GM18868 (cell line): Measurements from ENCODE around the gene CCDC198.

Experiments
- ATAC-seq: cut with Tn5 transposase; IDR thresholded peaks from one replicate; pipeline ENCODE4 v1.9.1; 2021; ENCODE audit warnings: mild to moderate bottlenecking, moderate library complexity; ENCODE audit not compliant: unreplicated experiment

The CCDC198 gene, protein sequence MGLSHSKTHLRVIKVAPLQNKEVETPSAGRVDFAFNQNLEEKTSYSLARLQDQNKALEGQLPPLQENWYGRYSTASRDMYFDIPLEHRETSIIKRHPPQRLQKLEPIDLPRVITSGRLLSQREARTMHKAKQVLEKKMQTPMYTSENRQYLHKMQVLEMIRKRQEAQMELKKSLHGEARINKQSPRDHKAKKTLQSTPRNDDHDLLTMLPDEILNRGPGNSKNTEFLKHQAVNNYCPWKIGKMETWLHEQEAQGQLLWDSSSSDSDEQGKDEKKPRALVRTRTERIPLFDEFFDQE

DNA sequence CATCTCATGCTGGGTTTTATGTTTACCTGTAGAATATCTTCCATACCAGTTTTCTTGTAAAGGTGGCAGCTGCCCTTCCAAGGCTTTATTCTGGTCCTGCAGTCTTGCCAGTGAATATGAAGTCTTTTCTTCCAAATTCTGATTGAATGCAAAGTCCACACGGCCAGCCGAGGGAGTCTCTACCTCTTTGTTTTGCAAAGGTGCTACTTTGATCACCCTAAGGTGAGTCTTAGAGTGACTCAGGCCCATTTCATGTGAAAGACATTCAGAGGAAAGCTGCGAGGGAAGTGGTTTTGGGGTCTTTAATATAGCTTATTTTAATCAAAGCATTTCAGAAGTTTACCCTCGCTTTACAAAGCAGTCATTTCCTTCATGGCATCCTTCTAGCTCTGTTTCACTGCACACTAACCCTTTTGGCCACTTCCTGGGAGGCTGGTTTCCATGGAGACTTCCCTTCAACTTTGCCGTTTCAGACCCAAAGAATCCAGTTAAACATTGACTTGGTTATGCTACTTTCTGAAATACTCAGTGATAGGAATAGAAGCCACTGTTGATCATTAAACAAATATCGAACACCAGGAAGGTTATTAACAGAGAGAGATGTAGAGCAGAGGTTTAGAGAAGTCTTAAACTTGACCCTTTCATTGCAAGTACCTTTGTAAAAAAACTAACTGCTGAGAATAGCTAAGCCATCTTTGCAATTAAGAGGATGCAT lies at the start of gene CCDC198:
Gene CCDC198 (minus strand): TSS at position 391 of the 715 bp plus-strand sequence. CDS start 142 bp downstream, at position 249.
- ATAC-seq: no peak

DNA sequence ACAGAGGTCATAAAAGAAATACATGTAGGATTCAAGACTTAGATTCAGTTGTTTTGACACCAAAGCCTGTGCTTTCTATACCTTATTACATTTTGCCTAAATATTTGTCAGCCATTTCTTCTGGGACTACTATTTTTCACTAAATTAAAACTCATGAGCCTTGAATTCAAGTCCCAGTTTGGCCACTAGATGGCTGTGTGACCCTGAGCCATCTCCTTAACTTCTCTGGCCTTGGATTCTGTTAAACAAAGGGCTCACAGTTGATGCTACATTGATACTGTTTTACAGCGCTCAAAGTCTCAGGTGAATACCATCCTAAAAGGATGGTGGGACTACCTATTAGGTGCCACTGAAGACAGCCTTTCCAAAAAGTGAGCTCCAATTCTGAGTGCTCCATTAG lies 39.6 kb upstream of the CCDC198 start:
- peak; percentile 72 for ATAC-seq

DNA sequence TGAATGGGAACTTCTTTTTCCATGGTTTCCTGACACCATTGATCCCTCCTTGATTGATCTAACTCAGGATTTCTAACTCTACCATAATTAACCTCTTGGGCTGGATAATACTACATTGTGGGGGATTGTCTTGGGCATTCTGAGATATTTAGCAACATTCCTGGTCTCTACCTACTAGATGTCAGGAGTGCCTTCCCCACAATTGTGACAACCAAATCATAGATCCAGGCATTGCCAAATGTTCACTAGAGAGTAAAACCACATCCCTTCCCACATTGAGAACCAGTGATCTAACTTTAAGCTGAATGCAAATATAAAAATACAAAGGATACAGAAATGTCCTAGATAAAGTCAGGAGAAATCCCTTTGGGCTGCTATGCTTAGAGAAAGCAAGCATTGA lies 36.9 kb upstream of the CCDC198 start:
- ATAC-seq: no peak

DNA sequence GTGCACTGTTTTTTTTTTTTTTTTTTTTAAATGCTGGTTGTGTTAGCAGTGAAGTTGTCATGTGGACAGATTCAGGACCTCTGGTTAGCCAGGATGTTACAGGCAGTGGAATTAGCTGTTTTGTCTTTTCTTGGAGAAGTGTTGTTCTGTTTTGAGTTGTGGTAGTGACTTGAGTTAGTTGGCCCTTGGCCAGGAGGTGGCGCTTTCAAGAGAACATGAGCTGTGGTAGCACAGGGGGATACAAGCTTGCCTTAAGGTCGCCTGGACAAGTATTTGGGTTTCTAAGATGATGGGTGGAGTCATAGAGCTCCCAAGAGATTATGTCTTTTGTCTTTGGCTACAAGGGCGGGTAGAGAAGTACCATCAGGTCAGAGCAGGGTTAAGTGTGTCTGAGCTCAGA lies 33.3 kb upstream of the CCDC198 start:
- no peak for ATAC-seq

DNA sequence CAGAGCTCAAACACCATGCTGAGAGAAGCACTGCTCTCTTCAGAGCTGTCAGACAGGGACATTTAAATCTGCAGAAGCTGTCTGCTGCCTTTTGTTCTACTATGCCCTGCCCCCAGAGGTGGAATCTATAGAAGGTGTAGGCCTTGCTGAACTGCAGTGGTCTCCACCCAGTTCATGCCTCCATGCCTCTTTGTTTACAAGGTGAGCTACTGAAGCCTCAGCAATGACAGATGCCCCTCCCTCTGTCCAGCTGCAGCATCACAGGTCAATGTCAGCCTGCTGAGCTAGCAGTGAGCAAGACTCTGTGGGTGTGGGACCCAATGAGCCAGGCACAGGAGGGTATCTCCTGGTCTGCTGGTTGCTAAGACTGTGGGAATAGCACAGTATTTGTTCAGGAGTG lies 25.4 kb upstream of the CCDC198 start:
- no peak for ATAC-seq

DNA sequence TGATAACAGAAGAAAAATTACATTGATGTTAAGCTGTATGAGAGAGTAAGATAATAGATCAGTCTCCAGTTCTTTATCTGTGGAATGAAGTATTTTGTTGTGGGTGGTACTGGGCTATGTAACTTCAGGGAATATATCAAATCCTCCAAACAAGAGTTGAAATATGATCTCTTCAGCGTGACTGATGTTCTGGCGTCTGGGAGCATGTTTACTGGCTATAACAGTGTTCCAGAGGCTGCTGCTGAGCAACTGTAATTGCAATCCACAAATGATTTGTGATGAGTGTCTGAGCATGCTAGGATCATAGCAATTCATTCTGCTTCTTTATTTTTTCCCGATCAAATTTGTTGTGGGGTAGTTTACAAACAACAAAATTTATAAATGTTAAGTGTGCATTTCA lies 18.6 kb upstream of the CCDC198 start:
- no peak for ATAC-seq

DNA sequence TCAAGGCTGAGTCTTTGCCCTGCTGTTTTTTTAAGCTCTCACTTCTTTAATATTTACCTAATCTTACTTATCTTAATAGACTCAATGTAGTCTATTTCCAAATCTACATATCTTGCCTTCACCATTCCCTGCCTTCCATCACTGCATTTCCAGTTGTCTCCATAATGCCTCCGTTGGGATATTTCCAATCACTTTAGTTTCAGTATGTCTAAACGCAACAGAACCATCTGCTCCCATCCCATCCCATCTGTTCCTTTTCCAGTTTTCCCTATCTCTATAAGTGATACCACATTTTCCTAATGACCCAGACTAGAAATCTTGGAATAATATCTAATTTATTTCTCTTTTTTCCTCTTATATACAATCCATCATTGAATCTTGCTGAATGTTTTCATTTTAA lies 15.1 kb upstream of the CCDC198 start:
- no peak for ATAC-seq

DNA sequence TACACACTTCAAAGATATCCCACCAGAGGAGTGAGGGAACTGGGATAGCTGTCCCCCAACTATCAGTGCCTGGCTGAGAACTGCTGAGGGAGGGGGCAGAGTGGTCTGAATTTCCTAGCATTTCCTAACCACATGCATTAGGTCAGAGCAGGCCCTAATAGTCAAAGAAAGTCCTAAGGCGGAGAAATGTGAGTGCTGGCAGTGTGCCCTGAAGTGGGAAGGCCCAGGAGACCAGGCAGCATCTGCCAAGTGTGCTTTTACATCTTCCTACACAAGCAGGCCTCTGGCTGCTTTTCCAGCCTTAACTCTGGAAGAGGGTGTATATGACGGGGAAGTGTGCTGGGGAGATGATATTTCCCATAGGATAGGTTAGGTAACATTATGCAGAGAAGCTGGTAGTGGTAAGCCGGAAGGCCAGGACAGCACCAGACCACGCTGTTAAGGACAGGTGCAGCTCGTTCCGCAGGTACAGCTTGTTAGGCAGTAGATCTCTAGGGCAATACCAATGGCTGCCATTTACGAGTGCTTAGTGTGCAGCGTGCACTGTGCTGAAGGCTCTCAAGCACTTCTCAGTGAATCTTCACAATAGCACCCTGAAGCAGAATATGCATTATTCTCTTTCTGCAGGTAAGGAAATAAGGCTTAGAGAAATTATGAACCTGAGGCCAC lies 9.1 kb upstream of the CCDC198 start:
- no peak for ATAC-seq

DNA sequence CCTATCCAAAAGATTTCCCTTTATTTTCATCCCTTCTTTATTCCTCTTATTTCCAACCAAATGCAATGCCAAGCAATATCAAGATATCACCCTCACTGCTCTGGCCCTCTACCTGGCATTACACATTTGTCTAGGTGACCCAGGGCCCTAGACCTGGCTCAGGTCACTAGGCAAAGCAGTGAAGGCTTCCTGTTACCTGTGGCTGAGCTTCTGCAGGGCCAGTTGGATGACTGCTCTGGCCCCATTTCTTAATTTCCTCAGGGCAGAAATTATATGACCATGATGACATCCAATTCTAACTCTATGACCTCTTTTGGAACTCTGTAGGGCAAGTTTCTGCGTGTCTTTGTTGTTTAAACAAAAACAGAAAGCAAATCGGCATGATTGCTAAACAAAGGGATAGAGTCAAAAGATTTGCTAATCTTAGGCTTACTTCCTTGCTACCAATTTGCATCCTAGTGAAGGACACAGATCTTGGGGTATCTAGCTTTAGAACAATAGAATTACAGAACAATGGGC lies 7.4 kb upstream of the CCDC198 start:
- ATAC-seq: no peak

DNA sequence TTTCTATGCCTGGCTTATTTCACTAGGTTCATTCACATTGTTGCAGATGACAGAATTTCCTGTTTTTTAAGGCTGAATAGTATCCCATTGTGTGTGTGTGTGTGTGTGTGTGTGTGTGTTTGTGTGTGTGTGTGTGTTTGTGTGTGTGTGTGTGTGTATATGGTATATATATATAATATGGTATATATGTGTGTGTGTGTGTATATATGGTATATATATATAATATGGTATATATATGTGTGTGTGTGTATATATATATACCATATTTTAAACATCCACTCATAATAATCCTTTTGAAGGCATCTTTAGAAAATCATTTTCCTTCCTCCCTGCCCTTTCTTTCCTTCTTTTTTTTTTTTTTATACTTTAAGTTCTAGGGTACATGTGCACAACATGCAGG lies 5.0 kb upstream of the CCDC198 start:
- ATAC-seq: no peak

DNA sequence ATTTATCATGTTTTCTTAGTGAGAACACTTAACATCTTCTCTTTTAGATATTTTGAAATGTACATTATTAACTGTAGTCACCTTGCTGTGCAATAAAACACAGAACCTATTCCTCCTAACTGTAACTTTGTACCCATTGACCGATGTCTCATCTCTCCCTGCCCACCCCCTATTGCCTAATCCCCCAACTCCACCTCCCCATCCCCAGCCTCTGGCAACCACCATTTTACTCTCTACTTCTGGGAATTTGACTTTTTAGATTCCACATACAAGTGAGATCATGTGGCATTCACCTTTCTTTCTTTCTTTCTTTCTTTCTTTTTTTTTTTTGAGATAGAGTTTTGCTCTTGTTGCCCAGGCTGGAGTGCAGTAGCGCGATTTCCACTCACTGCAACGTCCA lies 4.4 kb upstream of the CCDC198 start:
- no peak for ATAC-seq

DNA sequence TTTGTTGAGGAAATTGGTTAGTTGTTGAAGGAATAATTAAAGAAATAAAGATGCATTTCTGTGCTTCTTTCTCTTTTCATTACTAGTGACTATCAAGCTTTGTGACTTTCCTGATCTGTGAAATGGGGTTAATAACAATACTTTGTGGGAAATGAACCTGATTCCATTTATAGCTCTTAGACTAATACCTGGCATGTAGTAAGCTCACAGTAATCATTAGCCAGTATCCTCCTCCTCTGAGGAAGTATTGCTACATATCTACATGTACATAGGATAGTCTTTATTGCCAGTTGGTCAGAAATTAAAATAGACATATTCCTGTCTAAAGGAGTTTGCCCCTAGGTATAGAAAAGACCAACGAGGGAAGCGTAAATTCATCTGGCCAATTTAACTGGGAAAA lies 1.8 kb upstream of the CCDC198 start:
- no peak for ATAC-seq

DNA sequence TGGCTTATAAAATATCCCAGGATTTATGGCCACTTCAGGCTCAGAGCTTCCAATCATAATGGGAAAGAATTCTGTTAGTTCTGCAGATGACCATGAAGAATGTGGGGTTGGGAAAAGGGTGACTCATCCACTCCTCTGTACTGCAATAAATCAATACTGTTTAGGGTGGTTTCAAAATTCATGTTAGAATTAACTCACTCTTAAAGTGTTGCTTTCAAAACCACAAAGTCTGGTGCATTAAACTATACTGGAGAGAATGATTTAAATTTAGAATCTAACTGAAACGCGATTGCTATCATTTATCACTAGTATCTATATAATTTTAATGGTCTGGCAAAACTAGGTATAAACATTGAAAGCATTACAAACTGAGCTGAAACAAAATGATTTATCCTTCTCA lies 798 bp downstream of the CCDC198 start:
- no peak for ATAC-seq

DNA sequence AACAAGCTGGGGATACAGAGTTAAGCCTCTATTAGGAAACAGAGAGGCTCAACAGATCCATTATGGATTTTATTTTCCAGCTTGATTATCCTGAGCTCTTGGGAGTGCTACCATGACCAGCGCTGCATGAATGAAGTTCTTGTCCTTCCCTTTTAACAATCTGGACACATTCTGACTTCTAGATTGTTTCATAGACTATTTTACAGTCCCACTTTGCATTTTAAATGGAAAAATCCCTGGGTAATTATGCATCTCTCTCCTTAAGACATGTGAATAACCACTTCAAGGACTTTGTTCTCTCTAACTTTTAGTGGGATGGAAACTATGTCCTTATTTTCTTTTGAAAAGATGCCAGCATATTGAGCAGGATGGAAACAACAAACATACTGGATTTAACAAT lies 2.0 kb downstream of the CCDC198 start:
- ATAC-seq: no peak

DNA sequence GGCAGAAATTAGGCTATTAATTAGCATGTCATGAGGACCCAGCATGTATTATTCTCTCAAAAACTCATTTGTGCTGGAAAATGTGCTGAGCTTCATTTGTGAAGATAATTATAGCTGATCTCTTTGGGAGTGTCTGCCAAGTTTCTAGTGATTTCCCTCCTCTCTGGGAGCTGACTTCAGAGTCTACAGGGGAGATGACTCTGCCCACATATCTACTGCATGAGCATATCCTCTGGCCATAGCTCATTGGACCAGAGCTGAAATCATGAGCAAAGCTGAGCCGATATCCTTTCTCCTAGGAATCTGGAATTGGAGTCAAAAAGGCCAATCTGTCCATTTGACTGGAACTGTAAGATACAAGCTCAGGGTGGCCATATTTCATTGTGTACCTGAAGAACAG lies 5.9 kb downstream of the CCDC198 start:
- no peak for ATAC-seq

DNA sequence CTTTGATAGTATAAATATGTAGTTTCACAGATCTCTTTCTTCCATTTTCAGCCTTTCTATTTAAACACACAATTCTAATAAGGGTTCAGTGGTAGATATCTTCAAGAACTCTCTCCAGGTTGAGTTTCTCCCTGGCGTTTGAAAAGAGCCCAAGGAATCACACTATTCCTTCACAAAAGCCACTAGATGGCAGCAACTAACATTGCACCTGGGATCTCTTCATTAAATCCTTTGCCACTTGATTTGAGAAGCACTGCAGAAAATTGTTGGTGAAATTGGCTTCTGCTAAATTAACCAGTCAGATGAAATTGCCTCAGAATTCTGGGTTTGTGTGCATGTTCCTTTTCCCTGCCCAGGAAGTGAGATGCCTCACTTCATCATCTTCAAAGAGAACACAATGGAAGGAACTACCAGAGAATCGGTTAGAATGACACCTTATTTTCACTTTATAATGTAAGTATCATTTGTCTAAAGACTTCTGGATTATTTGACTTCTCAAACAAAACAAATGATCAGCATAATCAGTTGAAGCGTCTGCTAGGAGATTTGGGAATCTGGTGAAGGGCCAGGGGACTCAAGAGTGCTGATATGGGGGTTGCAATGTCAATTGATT lies 6.8 kb downstream of the CCDC198 start:
- no peak for ATAC-seq

DNA sequence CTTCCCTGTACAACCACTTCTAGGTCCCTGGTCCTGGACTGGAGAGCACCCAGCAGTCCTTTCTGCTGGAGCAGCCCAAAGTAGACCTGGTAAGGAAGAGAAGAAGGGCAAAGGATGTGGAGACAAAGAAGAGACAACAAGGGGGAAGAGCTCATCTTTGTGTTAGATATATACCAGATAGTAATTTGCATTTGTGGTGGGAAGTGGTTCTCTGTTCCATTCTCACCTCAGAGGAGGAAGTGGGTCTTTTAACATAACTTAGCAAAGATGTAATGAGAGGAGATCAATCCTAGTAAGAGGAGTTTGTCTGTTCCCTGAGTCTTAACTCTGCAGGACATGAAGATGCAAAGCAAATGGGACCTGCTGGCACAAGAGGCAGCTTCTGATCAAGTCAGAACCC lies 8.0 kb downstream of the CCDC198 start:
- ATAC-seq: peak; percentile 89

DNA sequence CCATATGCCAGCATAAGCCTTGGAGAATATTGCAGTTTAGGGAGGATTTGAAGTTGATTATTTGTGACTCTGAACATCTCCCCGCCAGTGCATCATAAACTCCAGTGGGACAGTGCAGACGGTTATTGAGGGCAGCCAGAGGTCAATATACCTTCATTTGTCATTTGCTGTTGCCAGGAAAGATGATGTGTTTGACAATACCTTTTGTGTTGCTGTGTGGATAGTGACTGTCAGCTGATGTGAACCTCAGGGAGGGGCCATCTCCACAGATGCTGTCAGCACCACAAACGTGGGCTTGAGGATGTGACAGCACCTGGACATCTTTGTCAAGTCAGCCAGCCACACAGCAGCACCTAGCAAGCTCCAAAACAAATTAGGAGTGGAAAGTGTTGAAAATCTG lies 11.5 kb downstream of the CCDC198 start:
- ATAC-seq: no peak

DNA sequence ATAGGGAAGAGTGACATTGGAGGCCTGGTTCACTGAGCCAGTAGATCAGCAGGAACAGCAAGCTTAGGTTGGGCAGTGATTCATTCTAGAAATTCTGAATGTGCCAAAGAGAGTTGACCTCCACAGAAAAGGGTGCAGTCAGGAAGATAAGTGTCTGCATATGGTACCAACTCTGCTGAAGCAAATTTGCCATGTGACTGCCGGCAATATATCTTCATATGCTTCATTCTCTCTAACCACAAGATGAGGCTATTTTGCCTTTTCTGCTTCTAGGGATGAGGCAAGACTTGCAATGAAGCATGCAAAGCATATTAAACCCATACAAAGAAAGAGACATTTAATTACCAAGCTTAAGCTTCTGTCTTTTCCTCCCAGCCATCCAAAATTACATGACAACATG lies 13.6 kb downstream of the CCDC198 start:
- ATAC-seq: no peak

DNA sequence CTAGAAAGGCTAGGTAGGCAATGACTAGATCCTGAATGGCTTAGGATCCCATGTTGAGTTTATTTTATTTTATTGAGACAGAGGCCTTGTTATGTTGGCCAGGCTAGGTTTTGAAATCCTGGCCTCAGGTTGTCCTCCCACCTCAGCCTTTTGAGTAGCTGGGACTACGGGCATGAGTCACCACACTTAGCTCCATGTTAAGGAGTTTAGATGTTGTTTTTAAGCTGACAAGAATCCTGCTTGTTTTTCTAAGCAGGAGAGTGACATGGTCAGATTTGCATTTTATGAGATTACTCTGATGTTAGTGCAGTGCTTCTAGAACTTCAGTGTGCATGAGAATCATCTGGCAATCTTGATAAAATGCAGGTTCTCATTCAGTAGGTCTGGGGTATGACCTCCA lies 14.5 kb downstream of the CCDC198 start:
- ATAC-seq: no peak

DNA sequence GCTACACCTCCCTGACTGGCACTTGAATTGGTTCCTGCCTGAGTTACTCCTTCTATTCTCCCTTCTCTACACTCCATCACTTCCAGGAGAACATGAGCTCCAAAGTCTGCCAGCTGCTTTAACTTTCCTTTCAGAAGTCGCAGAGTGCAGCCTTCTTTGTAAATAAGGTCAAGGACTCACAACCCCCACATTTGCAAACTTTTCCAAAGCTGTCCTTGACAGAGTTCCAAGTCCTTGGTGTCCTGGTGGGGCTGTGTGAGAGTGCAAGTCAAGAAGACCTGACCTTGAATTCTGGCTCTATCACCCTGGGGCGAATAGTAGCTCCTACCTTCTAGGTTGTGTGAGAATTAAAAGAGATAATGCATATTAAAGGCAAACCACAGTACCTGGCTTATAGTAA lies 15.6 kb downstream of the CCDC198 start:
- ATAC-seq: no peak

DNA sequence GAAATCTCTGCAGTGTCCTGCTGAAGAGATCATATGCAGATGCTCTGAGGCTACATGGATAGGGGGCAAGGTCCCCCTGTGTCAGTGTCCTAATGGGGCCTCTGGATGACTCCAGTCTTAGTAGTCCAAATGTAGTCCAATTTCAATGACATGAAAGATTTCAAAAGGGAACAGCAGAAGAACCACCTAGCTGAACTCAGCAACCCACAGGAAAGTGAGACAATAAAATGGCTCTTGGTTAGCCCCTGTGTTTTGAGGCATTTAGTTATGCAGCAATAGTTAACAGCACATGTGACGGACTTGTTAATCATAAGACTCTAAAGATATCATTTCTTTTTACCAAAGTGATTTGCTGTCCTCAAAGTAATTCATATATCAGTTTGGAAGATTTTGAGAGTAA lies 22.7 kb downstream of the CCDC198 start:
- no peak for ATAC-seq
